ENCODE data around the gene ABTB2. TPM values are rescaled to one million over a fixed set of nuclear protein-coding genes. Genes with fewer than 3 reads are reported as not detected.

The ABTB2 gene
- total RNA-seq, 2 donors from 2014 or later: 2.1 to 4.3 TPM

DNA sequence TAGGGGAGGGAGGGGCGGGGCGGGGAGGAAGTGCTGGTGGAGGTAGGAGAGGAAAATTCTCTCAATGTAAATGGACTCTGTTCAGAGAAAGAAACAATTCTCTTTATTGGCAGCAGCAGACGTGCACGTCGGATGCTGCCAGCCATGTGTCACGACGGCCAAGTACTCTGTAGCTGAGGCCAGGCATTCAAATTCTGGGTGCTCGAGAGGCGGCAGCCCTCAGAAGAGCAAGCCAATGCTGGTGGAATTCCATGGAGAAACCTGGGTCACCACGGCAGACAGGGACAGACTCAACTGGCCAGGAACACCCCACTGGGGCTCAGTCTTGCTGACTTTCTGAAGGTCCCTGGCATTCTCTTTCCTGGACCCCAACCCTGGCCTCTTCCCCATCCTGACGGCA lies 90.8 kb downstream of the ABTB2 start:
- WGBS, 2 donors: 58 to 59% methylated on average over 5 to 11 of the region's 11 CpGs
- no peak for ATAC-seq

DNA sequence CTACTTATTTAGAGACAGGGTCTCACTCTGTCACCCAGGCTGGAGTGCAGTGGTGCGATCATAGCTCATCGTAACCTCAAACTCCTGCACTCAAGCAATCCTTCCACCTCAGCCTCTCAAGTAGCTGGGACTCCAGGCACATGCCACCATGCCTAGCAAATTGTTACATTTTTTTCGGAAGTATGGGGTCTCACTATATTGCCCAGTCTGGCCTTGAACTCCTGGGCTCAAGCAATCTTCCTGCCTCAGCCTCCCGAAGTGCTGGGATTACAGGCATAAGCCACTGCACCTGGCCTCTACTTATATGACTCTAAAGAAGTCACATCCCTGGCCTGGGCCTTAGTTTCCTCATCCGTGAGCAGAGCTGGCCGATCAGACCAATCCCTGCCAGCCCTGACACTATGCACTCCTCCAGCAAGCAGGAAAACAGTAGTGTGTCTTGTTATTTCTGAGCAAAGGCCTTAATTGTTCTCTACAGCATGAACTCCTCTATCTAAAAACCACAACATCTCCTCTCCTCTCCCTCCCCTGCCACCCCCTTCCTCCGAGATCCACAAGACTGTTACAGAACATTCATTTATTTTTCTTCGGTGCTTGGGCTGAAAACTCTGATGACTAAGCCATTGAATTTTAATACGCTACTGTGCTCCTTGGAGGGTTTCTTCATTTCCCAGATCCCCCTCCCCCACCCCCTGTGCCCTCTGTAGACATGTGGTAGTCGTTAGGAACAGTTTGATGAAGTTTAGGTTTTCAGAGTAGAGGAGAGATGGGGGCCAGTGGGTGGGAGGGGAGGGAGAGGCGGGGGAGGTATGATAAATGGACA lies 91.5 kb downstream of the ABTB2 start:
- WGBS, 2 donors: 68 to 79% methylated on average over 11 of the region's 11 CpGs
- peak in 1 of 4 donors; percentile 8 for DNase-seq
- no peak for ATAC-seq
- no peak for TF ChIP-seq POLR2A (IDR thresholded peaks at IDR 0.05)
- TF ChIP-seq, protein P1, sequence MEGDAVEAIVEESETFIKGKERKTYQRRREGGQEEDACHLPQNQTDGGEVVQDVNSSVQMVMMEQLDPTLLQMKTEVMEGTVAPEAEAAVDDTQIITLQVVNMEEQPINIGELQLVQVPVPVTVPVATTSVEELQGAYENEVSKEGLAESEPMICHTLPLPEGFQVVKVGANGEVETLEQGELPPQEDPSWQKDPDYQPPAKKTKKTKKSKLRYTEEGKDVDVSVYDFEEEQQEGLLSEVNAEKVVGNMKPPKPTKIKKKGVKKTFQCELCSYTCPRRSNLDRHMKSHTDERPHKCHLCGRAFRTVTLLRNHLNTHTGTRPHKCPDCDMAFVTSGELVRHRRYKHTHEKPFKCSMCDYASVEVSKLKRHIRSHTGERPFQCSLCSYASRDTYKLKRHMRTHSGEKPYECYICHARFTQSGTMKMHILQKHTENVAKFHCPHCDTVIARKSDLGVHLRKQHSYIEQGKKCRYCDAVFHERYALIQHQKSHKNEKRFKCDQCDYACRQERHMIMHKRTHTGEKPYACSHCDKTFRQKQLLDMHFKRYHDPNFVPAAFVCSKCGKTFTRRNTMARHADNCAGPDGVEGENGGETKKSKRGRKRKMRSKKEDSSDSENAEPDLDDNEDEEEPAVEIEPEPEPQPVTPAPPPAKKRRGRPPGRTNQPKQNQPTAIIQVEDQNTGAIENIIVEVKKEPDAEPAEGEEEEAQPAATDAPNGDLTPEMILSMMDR (IDR thresholded peaks at IDR 0.05): no peak
- Histone ChIP-seq H3K36me3 (replicated peaks in 1 of 2; ENCODE audit: insufficient read depth in 1 of 2, low read depth in 2 of 2) (no peaks in the 10 kb centered on the region), H3K9me3 (no peaks in the 10 kb centered on the region), H3K4me1 (peaks cover 26% of the 10 kb centered on the region), H3K4me3 (no peak overlapping the region), H3K27me3 (no peaks in the 10 kb centered on the region), H3K27ac (peak overlapping the region in 2 of 4 donors; percentile 9 to 30)
- intact Hi-C loops (cut with DNase I): no loop called here

More for the DNA sequence above, 90.8 kb downstream of the ABTB2 start:
- no peaks in the 10 kb centered on the region for H3K36me3 ChIP-seq (replicated peaks in 1 of 2; ENCODE audit: insufficient read depth in 1 of 2, low read depth in 2 of 2)
- H3K9me3 ChIP-seq: no peaks in the 10 kb centered on the region
- peak overlapping the region in 2 of 4 donors; percentile 13 to 30 for H3K27ac ChIP-seq
- DNase-seq: no peak
- TF ChIP-seq, protein P1 (IDR thresholded peaks at IDR 0.05): no peak
- TF ChIP-seq POLR2A (IDR thresholded peaks at IDR 0.05): no peak
- H3K4me1 ChIP-seq: peaks cover 23% of the 10 kb centered on the region
- intact Hi-C loops (cut with DNase I): no loop called here
- H3K4me3 ChIP-seq: no peak overlapping the region
- no peaks in the 10 kb centered on the region for H3K27me3 ChIP-seq

DNA sequence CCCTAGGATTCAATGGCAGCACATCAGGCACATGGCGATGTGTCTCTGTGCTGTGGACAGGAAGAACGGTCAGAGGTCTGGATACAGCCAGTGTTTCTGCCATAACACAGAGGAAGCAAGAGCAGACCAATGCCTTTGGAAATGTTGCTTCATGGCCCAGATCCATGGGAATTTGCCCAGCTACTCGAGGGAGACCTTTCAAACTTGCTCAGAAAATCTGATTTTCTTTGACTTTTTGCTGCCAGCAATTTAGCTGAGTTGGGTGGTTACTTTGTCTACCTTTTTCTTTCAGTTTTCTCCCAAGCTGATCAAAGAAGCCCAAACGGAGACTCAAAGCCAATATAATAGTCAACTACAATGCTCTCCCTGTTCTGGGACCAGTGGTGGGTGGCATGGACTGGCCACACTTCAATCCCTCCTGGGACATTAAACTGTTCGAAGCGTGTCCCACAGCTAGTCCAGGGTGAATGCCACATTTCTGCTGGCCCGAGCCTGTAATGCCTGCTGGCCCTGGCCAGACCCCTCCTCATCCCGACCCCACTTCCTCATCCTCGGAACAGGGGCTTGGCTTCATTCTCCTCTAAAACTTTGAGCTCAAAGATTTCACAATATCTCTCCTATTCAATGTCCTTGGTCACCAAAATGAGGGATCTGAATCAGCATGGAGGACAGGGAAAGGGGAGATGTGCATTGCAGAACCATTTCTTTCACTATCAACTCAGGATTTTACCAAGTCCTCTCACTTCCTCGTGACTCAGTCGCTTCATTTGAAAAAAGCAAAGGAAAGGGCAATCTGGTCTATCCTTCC lies 93.3 kb downstream of the ABTB2 start:
- ATAC-seq: no peak
- TF ChIP-seq POLR2A (IDR thresholded peaks at IDR 0.05): no peak
- TF ChIP-seq, protein P1 (IDR thresholded peaks at IDR 0.05): no peak
- no peaks in the 10 kb centered on the region for H3K27me3 ChIP-seq
- H3K36me3 ChIP-seq (replicated peaks in 1 of 2; ENCODE audit: insufficient read depth in 1 of 2, low read depth in 2 of 2): no peaks in the 10 kb centered on the region
- peak overlapping the region in 3 of 4 donors; percentile 66 to 80 (median 73) for H3K27ac ChIP-seq
- H3K9me3 ChIP-seq: no peaks in the 10 kb centered on the region
- DNase-seq: no peak
- no peak overlapping the region for H3K4me3 ChIP-seq
- intact Hi-C loops (cut with DNase I): no loop called here
- WGBS, 2 donors: 85 to 87% methylated on average over 10 to 11 of the region's 11 CpGs
- H3K4me1 ChIP-seq: peaks cover 26% of the 10 kb centered on the region

DNA sequence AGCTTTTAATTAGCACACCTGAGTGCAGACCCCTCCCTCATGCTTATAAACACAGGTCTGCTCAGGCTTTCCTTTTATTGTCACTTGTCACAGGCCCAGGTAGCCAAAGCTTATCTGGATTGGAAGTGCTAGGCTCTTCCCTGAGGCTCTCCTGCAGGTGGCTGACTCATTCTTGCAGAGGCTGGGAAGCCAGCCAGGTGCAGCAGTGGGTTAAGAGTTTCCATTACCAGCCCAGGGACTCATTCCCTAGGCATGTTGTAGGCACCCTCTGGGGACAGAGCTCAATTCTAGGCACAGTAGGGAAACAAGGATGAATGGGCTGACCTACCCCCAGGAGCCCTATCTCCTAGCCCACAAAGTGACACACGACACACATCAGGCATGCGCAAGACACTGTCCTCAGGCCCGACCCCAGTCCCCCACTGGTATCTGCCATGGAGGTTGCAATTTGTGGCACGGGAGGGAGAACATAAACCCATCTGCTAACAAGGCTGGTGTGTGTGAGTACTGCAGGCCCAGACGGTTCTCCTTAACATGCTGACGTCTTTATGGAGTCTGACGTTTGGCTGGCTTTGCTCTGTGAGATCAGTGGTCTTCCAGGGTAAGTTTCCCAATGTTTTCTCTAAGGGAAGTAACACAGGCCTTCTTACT lies 94.2 kb downstream of the ABTB2 start:
- ATAC-seq (peak; percentile 87), DNase-seq (peak; percentile 82 to 93 (median 92))
- TF ChIP-seq, protein P1 (IDR thresholded peaks at IDR 0.05): peak in 1 of 7 experiments; percentile 3
- TF ChIP-seq POLR2A (IDR thresholded peaks at IDR 0.05): no peak
- Histone ChIP-seq H3K36me3 (replicated peaks in 1 of 2; ENCODE audit: insufficient read depth in 1 of 2, low read depth in 2 of 2) (no peaks in the 10 kb centered on the region), H3K4me3 (no peak overlapping the region), H3K27ac (peak overlapping the region; percentile 60 to 80 (median 70)), H3K27me3 (no peaks in the 10 kb centered on the region), H3K4me1 (peaks cover 26% of the 10 kb centered on the region), H3K9me3 (no peaks in the 10 kb centered on the region)
- 92 to 93% methylated on average over 7 of the region's 7 CpGs for WGBS, 2 donors
- intact Hi-C loops (cut with DNase I): no loop called here

Measured in body of pancreas (tissue), 4 donors.